SKM-1 (cell line): Measurements from ENCODE around the gene UNK.
"Not testable (repeated sequence)": the region's sequence is repeated elsewhere in the genome, so short reads cannot be mapped to it uniquely, and the experiment has no call there.

ENCODE experiments used
- DNase-seq: peaks from one replicate; lab custom pipeline; 2025; ENCODE audit not compliant: unreplicated experiment; lab: John Stamatoyannopoulos, UW

UNK gene

DNA sequence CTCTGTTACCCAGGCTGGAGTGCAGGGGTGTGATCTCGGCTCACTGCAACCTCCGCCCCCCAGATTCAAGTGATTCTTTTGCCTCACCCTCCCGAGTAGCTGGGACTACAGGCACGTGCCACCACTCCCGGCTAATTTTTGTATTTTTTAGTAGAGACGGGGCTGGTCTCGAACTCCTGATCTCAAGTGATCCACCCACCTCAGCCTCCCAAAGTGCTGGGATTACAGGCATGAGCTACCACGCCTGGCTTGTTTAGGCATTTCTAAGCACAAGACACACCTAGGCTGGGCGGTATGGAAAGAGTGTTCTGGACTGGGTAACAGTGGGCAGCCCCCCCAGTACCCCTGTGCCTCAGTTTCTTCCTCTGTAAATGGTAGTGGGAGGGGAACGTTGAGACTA, 85.6 kb downstream of the UNK start:
- DNase-seq = not testable (repeated sequence)

DNA sequence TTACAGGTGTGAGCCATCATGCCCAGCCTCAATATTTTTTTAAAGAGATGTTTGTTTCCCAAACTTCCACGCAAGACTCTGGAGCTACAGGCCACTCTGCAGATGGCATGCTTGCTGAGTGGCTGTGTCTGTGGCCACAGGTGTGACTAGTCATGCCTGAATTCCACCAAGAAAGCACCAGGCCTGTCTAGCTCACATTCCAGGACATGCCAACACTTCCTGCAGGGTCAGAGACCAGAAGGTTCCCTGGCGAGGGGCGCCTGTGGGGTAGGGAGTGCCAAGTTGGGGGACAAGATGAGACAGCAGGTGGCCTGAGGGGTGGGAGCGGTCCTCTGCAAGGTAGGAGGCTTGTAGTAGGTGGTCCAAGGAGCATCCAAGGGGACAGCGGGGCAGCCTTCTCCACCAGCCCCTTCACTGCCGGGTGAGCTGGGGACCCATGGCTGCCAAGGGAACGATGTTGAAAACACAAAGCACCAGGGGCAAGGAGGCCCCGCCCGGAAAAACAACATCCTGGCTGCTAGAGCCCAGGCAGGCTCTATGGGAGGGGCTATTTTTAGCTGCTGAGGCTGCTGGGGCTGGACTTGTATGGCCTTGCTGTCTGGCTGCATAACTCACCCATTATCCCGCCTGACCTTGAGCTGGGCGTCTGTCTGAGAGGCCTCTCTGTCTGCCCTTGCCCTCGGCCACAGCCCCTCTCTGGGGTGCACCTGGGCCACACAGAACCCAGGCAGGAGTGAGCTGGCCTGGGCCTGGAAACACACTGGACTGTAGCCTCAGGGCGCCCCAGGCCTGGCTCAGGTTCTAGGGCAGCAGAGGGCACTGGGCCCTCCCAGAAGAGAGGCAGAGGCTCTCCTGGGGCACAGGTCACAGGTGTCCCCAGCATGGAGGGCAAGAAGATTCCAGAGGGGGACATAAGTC, 88.1 kb downstream of the UNK start:
- no peak for DNase-seq

DNA sequence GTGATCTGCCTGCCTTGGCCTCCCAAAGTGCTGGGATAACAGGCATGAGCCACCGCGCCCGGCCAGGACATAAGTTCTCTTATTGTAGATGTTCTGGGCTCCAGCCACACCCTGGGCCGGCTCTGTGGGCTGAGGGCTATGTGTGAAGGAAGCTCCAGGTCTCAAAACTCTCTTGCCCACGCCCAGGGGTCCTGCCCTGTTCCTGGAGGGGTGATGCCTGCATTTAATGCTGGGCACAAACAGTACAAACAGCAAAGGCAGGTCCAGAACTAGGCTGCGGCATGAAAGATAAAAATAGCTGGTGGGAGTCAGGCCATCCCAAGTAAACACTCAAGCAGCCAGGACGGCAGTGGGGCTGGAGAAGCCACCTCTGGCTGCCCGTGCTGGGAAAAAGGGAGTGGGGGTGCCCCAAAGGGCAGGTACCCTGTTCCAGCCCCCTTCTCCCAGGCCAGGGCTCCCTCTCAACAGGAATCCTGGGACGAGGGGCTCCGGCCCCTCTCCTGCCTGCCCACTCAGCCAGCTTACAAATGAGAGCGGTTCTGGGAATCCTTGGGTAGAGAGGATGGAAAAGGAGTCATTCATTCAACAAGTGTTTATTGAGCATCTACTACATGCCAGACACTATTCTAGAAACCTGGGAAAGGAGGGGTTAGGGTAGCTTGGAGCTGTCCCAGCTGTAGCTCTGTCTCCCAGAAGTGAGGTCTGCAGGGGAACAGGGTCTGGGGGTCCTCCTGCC, 89.1 kb downstream of the UNK start:
- no peak for DNase-seq

DNA sequence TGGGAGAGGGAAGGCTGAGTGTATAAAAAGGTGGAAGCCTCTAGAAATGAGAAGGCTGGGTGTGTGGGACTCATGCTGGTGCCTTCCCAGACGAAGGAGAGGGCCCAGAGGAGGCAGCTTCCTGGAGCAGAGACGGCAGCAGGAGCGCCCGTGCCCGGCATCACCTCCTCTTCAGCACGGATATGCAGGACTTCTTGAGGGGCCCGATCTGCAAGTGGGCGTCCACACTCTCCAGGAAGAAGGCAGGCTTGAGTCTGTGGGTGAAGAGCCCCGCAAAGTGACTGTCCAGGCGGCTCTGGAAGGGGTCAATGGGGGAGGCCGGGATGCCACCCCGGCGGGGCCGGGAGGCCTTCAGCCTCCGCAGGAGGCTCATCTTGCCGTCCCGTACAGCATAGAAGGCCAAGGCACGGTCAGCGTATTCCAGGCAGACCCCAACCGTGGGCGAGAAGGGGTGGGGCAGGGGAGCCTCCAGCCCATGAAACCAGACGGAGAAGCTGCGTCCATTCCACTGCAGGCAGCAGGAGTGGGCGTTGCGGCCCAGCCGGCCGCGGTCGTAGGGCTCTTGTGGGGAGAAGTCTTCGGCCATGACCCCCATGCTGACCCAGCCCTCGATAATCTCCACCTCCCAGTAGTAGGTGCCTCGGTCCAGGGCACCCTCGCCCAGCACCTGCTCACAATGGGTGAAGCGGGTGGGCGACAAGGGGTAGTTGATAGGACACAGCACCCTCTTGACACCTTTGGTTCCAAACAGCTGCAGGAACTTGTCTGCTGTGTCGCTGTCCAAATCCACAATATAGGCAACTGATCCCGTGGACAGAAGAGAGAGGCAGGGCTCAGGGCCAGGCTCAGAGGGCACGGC, 89.9 kb downstream of the UNK start:
- DNase-seq = no peak
